Measurements from ENCODE around the gene LAPTM4A. TPM values are rescaled to one million over a fixed set of nuclear protein-coding genes. Genes with fewer than 3 reads are reported as not detected.
A peak's percentile ranks its signal among the peaks of the same experiment; 100 is the strongest.

Gene LAPTM4A
- polyA plus RNA-seq, 2 of the 4 experiments (the other 2 are of a cell fraction) = 275 to 509 TPM

DNA sequence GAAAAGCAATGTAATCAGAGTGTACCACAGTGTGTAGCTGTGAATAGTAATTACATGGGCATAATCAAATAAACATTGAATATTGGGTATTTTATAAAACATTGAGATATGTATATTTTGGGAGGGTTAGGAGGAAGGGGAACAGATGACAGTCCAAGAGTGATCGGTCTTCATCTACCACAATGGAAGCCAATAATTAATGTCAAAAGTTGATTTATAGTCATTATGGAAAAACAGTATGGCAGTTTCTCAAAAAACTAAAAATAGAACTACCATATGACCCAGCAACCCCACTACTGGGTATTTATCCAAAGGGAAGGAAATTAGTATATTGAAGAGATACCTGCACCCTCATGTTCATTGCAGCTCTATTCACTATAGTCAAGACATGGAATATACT, 5.8 kb upstream of the LAPTM4A start:
- Histone ChIP-seq H3K4me1 (peaks cover 6% of the 10 kb centered on the region), H3K4me3 (no peak overlapping the region), H3K27ac (no peak overlapping the region), H3K9me3 (no peaks in the 10 kb centered on the region), H3K4me2 (no peak overlapping the region)
- DNase-seq (ENCODE audit: low read depth in 1 of 2, low spot score in 1 of 2) (no peak), FAIRE-seq (no peak), ATAC-seq (no peak)
- TF ChIP-seq MYC (IDR thresholded peaks at IDR 0.05; ENCODE audit: borderline replicate concordance, low read length) (no peak), BHLHE40 (IDR thresholded peaks at IDR 0.05; ENCODE audit: low read depth, low read length) (no peak), ESRRA (IDR thresholded peaks at IDR 0.05; ENCODE audit: borderline replicate concordance, low read length) (no peak), TP53 (CRISPR knock-in tag; IDR thresholded peaks at IDR 0.05) (no peak), JUN (IDR thresholded peaks at IDR 0.05) (no peak), CBX2 (IDR thresholded peaks at IDR 0.05; ENCODE audit: borderline replicate concordance, low read depth) (no peak)
- TF ChIP-seq, protein P1, sequence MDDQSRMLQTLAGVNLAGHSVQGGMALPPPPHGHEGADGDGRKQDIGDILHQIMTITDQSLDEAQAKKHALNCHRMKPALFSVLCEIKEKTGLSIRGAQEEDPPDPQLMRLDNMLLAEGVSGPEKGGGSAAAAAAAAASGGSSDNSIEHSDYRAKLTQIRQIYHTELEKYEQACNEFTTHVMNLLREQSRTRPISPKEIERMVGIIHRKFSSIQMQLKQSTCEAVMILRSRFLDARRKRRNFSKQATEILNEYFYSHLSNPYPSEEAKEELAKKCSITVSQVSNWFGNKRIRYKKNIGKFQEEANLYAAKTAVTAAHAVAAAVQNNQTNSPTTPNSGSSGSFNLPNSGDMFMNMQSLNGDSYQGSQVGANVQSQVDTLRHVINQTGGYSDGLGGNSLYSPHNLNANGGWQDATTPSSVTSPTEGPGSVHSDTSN (IDR thresholded peaks at IDR 0.05) = no peak
- CTCF ChIA-PET = no interaction called here
- POLR2A ChIA-PET = no interaction called here
- WGBS (ENCODE audit: missing lambda C conversion rate) = 50% methylated on average over 1 of the region's 1 CpG

DNA sequence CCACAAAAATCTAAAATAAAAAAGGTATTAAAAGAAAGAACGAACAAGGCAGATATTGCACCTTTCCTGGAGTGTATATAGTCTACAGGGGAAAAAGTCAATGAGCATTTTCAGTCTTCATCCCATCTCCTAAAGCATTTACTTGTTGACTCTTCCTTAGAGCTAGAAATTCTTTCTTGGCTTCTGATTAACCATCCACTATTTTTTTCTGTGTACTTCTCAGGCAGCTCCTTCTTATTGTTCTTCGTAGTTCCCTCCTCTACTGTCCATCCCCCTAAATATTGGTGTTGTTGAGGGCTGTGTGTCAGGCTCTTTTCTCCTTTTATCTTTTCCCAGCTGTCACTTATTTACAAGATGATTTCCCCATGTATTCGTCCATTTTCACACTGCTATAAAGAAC, 3.5 kb upstream of the LAPTM4A start:
- Histone ChIP-seq H3K27ac (no peak overlapping the region), H3K4me2 (peak overlapping the region; percentile 6; the same call in 1 of the 3 replicates), H3K4me1 (peaks cover 9% of the 10 kb centered on the region), H3K9me3 (no peaks in the 10 kb centered on the region), H3K4me3 (no peak overlapping the region)
- 61% methylated on average over 3 of the region's 3 CpGs for WGBS (ENCODE audit: missing lambda C conversion rate)
- DNase-seq (ENCODE audit: low read depth in 1 of 2, low spot score in 1 of 2) = no peak
- ChIA-PET CTCF (interaction anchor here (0.7 to 2.8 kb wide), 8 partner anchors 11 to 171 kb away, joined by 3 to 13 read pairs (median 4); partner anchors contain the start of gene SDC1), POLR2A (no interaction called here)
- no peak for ATAC-seq
- TF ChIP-seq CBX8 (IDR thresholded peaks at IDR 0.05) = no peak
- no peak for TF ChIP-seq JUNB (IDR thresholded peaks at IDR 0.05)
- no peak for TF ChIP-seq BHLHE40 (IDR thresholded peaks at IDR 0.05; ENCODE audit: low read depth, low read length)
- TF ChIP-seq KDM1A (IDR thresholded peaks at IDR 0.05; ENCODE audit: low read depth) = no peak
- no peak for TF ChIP-seq FOSB (CRISPR knock-in tag; IDR thresholded peaks at IDR 0.05)
- TF ChIP-seq, protein P2, sequence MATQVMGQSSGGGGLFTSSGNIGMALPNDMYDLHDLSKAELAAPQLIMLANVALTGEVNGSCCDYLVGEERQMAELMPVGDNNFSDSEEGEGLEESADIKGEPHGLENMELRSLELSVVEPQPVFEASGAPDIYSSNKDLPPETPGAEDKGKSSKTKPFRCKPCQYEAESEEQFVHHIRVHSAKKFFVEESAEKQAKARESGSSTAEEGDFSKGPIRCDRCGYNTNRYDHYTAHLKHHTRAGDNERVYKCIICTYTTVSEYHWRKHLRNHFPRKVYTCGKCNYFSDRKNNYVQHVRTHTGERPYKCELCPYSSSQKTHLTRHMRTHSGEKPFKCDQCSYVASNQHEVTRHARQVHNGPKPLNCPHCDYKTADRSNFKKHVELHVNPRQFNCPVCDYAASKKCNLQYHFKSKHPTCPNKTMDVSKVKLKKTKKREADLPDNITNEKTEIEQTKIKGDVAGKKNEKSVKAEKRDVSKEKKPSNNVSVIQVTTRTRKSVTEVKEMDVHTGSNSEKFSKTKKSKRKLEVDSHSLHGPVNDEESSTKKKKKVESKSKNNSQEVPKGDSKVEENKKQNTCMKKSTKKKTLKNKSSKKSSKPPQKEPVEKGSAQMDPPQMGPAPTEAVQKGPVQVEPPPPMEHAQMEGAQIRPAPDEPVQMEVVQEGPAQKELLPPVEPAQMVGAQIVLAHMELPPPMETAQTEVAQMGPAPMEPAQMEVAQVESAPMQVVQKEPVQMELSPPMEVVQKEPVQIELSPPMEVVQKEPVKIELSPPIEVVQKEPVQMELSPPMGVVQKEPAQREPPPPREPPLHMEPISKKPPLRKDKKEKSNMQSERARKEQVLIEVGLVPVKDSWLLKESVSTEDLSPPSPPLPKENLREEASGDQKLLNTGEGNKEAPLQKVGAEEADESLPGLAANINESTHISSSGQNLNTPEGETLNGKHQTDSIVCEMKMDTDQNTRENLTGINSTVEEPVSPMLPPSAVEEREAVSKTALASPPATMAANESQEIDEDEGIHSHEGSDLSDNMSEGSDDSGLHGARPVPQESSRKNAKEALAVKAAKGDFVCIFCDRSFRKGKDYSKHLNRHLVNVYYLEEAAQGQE (IDR thresholded peaks at IDR 0.05) = no peak
- TF ChIP-seq GATA3 (IDR thresholded peaks at IDR 0.05; ENCODE audit: borderline replicate concordance) = no peak
- TF ChIP-seq POLR2A (IDR thresholded peaks at IDR 0.05; ENCODE audit: low read length) = no peak
- TF ChIP-seq, protein P3, sequence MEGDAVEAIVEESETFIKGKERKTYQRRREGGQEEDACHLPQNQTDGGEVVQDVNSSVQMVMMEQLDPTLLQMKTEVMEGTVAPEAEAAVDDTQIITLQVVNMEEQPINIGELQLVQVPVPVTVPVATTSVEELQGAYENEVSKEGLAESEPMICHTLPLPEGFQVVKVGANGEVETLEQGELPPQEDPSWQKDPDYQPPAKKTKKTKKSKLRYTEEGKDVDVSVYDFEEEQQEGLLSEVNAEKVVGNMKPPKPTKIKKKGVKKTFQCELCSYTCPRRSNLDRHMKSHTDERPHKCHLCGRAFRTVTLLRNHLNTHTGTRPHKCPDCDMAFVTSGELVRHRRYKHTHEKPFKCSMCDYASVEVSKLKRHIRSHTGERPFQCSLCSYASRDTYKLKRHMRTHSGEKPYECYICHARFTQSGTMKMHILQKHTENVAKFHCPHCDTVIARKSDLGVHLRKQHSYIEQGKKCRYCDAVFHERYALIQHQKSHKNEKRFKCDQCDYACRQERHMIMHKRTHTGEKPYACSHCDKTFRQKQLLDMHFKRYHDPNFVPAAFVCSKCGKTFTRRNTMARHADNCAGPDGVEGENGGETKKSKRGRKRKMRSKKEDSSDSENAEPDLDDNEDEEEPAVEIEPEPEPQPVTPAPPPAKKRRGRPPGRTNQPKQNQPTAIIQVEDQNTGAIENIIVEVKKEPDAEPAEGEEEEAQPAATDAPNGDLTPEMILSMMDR (IDR thresholded peaks at IDR 0.05) = no peak
- TF ChIP-seq, protein P4, sequence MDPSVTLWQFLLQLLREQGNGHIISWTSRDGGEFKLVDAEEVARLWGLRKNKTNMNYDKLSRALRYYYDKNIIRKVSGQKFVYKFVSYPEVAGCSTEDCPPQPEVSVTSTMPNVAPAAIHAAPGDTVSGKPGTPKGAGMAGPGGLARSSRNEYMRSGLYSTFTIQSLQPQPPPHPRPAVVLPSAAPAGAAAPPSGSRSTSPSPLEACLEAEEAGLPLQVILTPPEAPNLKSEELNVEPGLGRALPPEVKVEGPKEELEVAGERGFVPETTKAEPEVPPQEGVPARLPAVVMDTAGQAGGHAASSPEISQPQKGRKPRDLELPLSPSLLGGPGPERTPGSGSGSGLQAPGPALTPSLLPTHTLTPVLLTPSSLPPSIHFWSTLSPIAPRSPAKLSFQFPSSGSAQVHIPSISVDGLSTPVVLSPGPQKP (IDR thresholded peaks at IDR 0.05; ENCODE audit: low read depth, low read length) = no peak
- no peak for TF ChIP-seq CEBPB (IDR thresholded peaks at IDR 0.05)
- no peak for FAIRE-seq

All from A549 (cell line).